Tibial nerve (tissue), 4 donors: ENCODE results near the gene MRPS5.

Experiments
- CTCF ChIP-seq, 5 experiments: fragments of 200-600 bp in 3 of 5; fragments of 450-650 bp in 2 of 5; sonication (generic) in 3 of 5; IDR thresholded peaks; one replicate each; pipeline ENCODE4 v1.5.1; 2016 to 2019; ENCODE audit warnings: antibody characterized with exemption in 5 of 5, mild to moderate bottlenecking in 3 of 5, moderate library complexity in 2 of 5
- EP300 ChIP-seq, 2 donors: sonication (generic); formaldehyde crosslinking; IDR thresholded peaks; one replicate each; pipeline ENCODE4 v1.6.1; 2017; ENCODE audit warnings: antibody characterized with exemption in 2 of 2, mild to moderate bottlenecking in 1 of 2
- POLR2A ChIP-seq, 2 donors: fragments of 450-650 bp; IDR thresholded peaks; one replicate each; pipeline ENCODE4 v1.6.1; 2017; ENCODE audit warnings: antibody characterized with exemption in 2 of 2, mild to moderate bottlenecking in 2 of 2, moderate library complexity in 2 of 2

GRCh38 chr2:95054016-95054415 lies 67.6 kb downstream of the MRPS5 start:
- TF ChIP-seq CTCF (IDR thresholded peaks at IDR 0.05), result no peak
- no peak for TF ChIP-seq POLR2A (IDR thresholded peaks at IDR 0.05)
- no peak for TF ChIP-seq EP300 (IDR thresholded peaks at IDR 0.05)
